Inferior parietal cortex (tissue), 1 donor: ENCODE data around the gene ROBO1.
"Not testable (repeated sequence)": the region's sequence is repeated elsewhere in the genome, so short reads cannot be mapped to it uniquely, and the experiment has no call there.

Experiments used
- DNase-seq: peaks from one replicate; pipeline ENCODE4 v3.0.0-alpha.2; 2016; ENCODE audit errors: extremely low spot score

ROBO1 gene

GRCh38 chr3:78701537-78701936 lies 1066.3 kb downstream of the ROBO1 start:
- no peak for DNase-seq

GRCh38 chr3:78698431-78698830 lies 1069.4 kb downstream of the ROBO1 start:
- DNase-seq = no peak

GRCh38 chr3:78697426-78697825 lies 1070.4 kb downstream of the ROBO1 start:
- no peak for DNase-seq

- DNase-seq = no peak
Measured at GRCh38 chr3:78690766-78691165, 1077.0 kb downstream of the ROBO1 start.

GRCh38 chr3:78689378-78689777 lies 1078.4 kb downstream of the ROBO1 start:
- DNase-seq = no peak

GRCh38 chr3:78687520-78687919 lies 1080.3 kb downstream of the ROBO1 start:
- DNase-seq = no peak

- DNase-seq = no peak
Measured at GRCh38 chr3:78683284-78683683, 1084.5 kb downstream of the ROBO1 start.

- DNase-seq = not testable (repeated sequence)
Measured at GRCh38 chr3:78675119-78675805, 1092.5 kb downstream of the ROBO1 start.

GRCh38 chr3:78670746-78671145 lies 1097.1 kb downstream of the ROBO1 start:
- DNase-seq = no peak

GRCh38 chr3:78670094-78670493 lies 1097.7 kb downstream of the ROBO1 start:
- DNase-seq = no peak

GRCh38 chr3:78668302-78668701 lies 1099.5 kb downstream of the ROBO1 start:
- DNase-seq = no peak

- no peak for DNase-seq
Measured at GRCh38 chr3:78666470-78666800, 1101.4 kb downstream of the ROBO1 start.

GRCh38 chr3:78665776-78666469 lies 1101.9 kb downstream of the ROBO1 start:
- no peak for DNase-seq

- DNase-seq = no peak
Measured at GRCh38 chr3:78665101-78665500, 1102.7 kb downstream of the ROBO1 start.

GRCh38 chr3:78660957-78661356 lies 1106.8 kb downstream of the ROBO1 start:
- no peak for DNase-seq

GRCh38 chr3:78659386-78659987 lies 1108.3 kb downstream of the ROBO1 start:
- DNase-seq = peak; percentile 79

- no peak for DNase-seq
Measured at GRCh38 chr3:78647726-78648125, 1120.1 kb downstream of the ROBO1 start.

GRCh38 chr3:78645628-78646310 lies 1122.0 kb downstream of the ROBO1 start:
- peak; percentile 95 for DNase-seq

GRCh38 chr3:78644847-78645246 lies 1123.0 kb downstream of the ROBO1 start:
- no peak for DNase-seq

GRCh38 chr3:78642226-78643035 lies 1125.4 kb downstream of the ROBO1 start:
- no peak for DNase-seq

- DNase-seq = no peak
Measured at GRCh38 chr3:78641703-78642102, 1126.1 kb downstream of the ROBO1 start.

GRCh38 chr3:78634316-78634715 lies 1133.5 kb downstream of the ROBO1 start:
- DNase-seq = no peak
